HG03175 (cell line): ENCODE results near the gene CACNA1F.

Experiments
- ATAC-seq: cut with Tn5 transposase; IDR thresholded peaks from one replicate; pipeline ENCODE4 v1.9.1; 2021; ENCODE audit warnings: mild to moderate bottlenecking, moderate library complexity; ENCODE audit not compliant: unreplicated experiment

CACNA1F gene

GRCh38 chrX:49257846-49258748 lies 25.0 kb upstream of the CACNA1F start:
- no peak for ATAC-seq

DNA sequence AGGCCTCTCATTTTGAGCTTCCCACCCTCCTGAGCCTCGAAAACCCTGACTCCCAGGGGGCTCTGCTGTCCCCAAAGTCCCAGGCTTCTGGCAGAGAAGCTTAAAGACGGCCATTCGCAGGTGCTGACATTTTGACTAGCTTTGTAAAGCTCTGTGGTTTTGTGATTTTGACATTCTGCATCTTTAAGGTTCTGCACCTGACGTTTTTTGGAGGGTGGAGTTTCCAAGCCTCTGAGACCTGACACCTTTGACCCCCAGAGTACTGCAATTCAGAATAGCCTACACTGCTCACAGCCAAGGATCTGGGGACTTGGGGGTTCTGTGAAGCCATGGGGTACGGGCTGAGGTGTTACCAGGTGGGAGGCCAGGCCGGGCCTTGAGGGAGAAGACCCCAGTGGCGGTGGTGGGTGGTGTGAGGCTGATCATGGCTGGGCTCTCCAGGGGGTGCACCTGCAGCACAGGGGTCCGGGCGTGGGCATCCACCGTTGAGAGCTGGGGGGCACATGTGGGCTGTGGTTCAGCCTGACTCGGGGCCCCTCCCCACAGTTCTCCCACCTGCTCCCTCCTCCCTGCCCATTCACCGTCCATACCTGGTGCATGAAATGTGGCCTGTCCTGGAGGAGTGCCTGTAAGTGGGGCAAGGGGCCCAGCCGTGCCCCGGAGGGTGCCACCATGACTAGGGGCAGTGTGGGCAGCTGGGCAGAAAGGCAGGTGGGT lies 24.1 kb upstream of the CACNA1F start:
- ATAC-seq: no peak

DNA sequence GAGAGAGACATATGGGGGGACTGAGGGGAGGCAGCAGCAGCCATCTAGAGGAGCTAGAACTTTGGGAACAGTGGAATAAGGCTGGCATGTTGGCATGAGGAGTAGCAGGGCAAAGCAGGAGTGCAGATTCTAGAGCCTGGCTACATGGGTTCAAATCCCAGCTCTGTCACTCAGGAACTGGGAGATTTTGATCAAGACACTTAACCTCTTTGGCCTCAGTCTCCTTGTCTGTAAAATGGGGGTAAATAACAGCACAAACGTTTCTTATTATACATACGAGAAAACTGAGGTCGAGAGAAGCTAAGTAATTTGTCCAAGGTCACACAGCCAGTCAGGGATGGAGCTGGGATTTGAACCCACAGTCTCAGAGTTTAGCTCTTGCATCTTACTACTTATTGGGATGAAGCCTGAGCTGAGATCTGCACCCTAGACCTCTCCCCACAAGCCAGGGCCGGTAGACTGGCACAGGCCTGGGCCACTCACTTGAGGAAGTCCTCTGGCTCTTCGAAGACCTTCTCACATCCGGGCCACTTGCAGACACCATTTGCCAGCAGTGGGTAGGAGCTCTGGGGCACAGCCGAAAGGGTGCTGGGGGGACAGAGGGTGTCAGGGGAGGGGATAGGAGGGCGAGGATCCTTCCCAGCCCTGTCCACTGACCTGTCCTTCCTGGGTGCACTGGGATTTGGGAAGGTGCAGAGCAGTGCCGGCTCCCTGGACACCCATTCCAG lies 23.3 kb upstream of the CACNA1F start:
- ATAC-seq: no peak

DNA sequence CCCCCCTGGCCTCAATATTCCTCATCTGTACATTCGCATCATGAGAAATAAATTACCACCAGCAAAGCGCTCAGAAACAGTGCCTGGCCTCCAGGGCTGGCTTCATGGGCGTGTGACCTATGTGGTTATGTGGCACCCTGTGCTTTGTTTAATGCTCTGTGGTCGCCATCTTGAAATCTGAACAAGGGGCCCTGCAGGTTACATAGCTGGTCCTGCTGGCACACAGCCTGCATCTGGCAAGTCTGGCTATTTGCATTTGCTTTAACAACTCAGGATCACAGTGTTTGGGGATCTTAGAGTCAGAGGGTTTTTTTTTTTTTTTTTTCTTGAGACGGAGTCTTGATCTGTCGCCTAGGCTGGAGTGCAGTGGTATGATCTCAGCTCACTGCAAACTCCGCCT lies 21.5 kb upstream of the CACNA1F start:
- ATAC-seq: no peak

- ATAC-seq: no peak
Observed at GRCh38 chrX:49251325-49251724, 18.2 kb upstream of the CACNA1F start.

- no peak for ATAC-seq
Observed at GRCh38 chrX:49250578-49250977, 17.4 kb upstream of the CACNA1F start.

- no peak for ATAC-seq
Observed at GRCh38 chrX:49250066-49250465, 16.9 kb upstream of the CACNA1F start.

DNA sequence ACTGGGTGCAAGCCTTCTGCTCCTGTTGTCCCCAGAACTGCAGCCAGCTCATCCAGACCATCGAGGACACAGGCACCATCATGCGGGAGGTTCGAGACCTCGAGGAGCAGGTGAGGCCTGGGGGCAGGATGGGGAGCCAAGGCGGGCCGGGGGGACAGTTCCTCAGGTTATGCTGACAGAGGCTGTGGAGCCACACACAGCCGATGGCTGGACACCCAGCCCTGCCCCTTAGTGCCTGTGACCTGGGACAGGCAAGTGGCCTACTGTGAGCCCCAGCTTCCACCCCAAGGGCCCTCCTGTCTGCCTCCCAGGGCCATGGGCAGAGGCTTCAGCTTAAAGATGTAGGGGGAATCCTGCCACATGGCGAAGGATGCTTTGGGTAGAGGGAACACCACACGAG lies 16.5 kb upstream of the CACNA1F start:
- no peak for ATAC-seq

- no peak for ATAC-seq
Observed at GRCh38 chrX:49249071-49249470, 15.9 kb upstream of the CACNA1F start.

DNA sequence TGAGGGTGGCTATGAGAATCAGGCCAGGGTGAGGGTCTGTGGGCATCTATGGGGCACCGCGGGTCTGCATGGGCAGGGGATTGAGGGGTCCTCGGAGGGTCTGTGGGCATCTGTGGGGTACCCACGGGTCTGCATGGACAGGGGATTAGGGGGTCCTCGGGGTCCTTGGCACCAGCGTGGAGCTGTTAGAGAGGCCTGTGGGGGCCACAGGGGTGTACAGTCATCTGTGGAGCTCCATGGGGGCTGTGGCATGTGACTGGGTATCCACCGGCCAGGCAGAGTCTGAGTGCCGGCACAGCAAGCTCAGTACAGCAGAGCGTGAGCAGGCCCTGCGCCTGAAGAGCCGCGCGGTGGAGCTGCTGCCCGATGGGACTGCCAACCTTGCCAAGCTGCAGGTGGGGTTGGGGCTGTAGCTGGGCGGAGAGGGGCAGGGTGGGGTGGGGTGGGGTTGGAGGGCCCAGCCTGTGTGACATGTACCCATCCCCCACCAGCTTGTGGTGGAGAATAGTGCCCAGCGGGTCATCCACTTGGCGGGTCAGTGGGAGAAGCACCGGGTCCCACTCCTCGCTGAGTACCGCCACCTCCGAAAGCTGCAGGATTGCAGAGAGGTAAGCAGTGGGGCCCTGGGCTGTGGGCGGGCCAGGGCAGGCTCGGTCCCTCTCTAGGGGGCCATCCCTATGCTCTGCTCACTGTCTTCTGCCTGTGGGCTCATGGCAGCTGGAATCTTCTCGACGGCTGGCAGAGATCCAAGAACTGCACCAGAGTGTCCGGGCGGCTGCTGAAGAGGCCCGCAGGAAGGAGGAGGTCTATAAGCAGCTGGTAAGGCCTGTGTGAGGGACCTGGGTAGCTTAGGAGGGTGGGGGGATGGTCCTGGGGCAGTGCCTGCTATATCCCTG lies 15.0 kb upstream of the CACNA1F start:
- ATAC-seq: no peak

DNA sequence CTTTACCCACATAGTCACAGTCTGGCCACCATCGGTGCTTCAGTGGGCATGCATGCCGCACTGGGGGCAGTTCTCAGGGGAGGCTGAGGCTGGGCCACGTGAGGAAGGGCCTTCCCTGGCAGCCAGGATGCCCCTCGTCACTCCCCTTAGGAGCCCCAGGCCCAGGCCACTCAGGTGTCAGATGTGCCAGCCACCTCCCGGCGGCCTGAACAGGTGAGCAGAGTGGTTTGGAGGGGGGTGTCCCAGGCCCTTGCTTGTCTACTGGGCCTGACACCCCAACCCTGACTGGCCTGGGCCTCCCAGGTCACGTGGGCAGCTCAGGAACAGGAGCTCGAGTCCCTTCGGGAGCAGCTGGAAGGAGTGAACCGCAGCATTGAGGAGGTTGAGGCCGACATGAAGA lies 14.2 kb upstream of the CACNA1F start:
- no peak for ATAC-seq

DNA sequence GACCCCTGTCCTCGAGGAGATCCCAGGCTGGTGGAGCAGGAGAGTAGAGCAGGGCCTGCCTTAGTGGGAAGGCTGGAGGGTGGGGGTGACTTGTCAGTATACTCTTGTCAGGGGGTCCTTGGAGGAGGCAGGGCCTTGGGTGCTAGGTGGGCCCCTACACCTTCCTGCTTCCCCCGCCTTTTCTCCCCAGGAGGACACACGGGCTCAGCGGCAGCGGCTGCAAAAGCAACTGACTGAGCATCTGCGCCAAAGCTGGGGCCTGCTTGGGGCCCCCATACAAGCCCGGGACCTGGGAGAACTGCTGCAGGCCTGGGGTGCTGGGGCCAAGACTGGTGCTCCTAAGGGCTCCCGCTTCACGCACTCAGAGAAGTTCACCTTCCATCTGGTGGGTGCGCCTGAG lies 13.4 kb upstream of the CACNA1F start:
- no peak for ATAC-seq

GRCh38 chrX:49244207-49244606 lies 11.1 kb upstream of the CACNA1F start:
- ATAC-seq: no peak

GRCh38 chrX:49243166-49243565 lies 10.0 kb upstream of the CACNA1F start:
- no peak for ATAC-seq

- ATAC-seq: no peak
Observed at GRCh38 chrX:49242545-49243066, 9.5 kb upstream of the CACNA1F start.

DNA sequence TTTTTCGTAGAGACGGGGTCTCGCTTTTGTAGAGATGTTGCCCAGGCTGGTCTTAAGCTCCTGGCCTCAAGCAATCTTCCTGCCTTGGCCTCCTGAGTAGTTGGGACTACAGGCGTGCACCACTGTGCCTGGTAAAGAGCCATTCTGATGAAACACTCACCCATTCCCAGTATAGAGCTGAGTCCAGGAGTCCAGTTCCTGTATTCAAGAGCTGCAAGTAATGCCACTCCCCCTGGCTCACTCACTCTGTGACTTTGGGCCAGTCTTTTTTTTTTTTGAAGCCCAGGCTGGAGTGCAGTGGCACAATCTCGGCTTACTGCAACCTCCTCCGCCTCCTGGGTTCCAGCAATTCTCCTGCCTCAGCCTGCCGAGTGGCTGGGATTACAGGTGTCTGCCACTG lies 5.6 kb upstream of the CACNA1F start:
- no peak for ATAC-seq

GRCh38 chrX:49237060-49237459 lies 3.9 kb upstream of the CACNA1F start:
- no peak for ATAC-seq

DNA sequence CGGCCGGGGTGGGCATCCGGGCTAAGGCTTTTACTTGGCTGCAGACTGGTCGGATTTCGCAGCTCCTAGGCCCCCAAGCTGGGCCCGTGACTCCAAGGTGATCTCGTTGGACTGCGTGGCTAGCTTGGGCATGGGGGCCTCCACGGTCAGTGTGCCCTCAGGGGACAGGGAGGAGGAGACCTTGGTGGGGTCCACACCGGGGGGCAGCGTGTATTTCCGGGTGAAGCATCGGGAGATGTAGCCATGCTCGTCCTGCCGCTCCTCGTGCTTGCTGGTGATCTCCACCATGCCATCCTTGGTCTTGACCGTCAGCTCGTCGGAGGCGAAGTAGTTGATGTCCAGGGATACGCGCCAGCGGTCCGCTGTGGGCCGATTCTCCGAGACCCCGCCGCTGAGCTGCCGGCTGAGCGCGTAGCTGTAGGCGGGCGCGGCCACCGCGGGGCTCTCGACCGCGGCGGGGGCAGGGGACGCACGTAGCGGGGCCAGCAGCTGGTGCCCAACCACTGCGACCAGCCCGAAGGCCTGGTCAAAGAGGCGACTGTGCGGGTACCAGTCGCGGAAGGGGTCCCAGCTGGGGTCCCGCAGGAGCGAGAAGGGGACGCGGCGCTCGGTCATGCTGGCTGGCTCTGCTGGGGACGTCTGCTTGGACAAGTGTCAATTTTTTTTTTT lies 881 bp upstream of the CACNA1F start:
- ATAC-seq: no peak

DNA sequence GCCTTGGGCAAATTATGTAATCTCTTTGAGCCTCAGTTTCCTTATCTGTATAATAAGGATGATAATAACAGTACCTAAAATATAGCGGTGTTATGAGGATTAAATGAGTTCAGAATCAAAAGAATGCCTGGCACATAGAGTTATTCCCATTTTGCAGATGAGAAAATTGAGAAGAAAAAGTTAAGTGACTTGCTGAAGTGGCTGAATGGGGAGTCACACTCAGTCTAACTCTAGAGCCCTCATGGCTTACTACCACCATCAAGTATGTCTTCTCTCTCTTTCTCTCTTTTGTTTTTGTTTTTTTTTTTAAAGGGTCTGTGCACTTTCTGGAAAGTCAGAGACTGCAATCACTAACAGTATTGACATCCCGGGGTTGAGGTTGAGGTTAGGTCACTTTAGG lies 615 bp downstream of the CACNA1F start:
- ATAC-seq: no peak
